ENCODE measurements around the gene SPRING1. TPM values are rescaled to one million over a fixed set of nuclear protein-coding genes. Genes with fewer than 3 reads are reported as not detected.

Gene SPRING1
- total and polyA plus RNA-seq, 5 donors from 2014 or later = 18.2 to 28.5 (median 22.8) TPM

DNA sequence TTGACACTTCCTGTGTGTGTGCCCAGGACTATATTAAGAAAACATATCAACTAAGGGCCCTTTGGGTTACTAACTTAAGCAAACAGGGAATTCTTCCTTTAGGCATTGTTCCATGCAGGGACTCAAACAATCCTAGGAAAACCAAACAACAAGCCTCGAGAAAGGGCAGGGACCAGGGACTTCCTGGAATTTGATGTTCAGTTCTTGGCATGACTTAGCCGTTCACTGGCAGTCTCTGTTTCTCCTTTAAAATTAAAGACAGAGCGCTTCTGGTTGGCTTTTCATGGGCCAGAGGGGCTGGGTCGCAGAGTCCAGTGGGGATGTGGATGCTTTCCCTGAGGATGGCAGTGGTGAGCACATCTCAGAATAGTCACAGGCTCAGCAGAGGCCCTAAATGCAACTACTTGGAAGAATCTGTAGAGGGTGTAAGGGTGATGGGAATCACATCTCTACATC, 35.4 kb upstream of the SPRING1 start:
- Mint-ChIP-seq H3K27me3 (no peaks in the 10 kb centered on the region), H3K9me3 (peaks cover 0 to 2% (median 0%) of the 10 kb centered on the region in 7 donors), H3K27ac (no peak overlapping the region), H3K4me1 (no peaks in the 10 kb centered on the region), H3K36me3 (peaks cover 8% of the 10 kb centered on the region), H3K4me3 (no peak overlapping the region)
- DNase-seq = no peak
- ATAC-seq (ENCODE audit: low read depth in 2 of 2) = no peak
- Histone ChIP-seq H3K27ac (ENCODE audit: insufficient read depth, low read length, poor library complexity, severe bottlenecking) (no peak overlapping the region), H3K36me3 (ENCODE audit: control insufficient read depth, insufficient read depth, low read length) (no peaks in the 10 kb centered on the region), H3K4me1 (ENCODE audit: control insufficient read depth, insufficient read depth, low read length, poor library complexity, severe bottlenecking) (no peaks in the 10 kb centered on the region), H3K9me3 (ENCODE audit: control insufficient read depth in 2 of 2, low read length in 2 of 2) (no peaks in the 10 kb centered on the region), H3K4me3 (ENCODE audit: low read depth, low read length) (no peak overlapping the region), H3K27me3 (ENCODE audit: control insufficient read depth, insufficient read depth, low read length) (no peaks in the 10 kb centered on the region)

DNA sequence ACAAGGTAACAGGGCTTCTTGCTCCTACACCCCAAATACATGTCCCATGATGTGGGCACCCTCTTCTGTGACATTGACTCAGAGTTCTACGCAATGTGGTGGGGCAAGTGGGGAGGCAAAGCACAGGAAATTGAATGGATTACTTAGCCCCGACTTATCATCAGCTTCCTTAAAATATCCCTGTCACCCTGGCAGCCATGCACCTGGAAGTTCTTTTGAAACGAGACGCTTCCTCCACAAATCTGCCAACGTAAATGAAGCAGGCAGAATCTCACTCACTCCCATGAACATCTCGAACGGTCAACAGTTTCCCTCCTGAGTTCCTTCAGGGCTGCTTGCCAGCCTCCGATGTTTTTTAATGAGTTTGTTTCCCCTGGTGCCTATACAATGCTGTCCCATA, 33.8 kb upstream of the SPRING1 start:
- Histone ChIP-seq H3K4me1 (ENCODE audit: control insufficient read depth, insufficient read depth, low read length, poor library complexity, severe bottlenecking) (no peaks in the 10 kb centered on the region), H3K27ac (ENCODE audit: insufficient read depth, low read length, poor library complexity, severe bottlenecking) (no peak overlapping the region), H3K9me3 (ENCODE audit: control insufficient read depth in 2 of 2, low read length in 2 of 2) (no peaks in the 10 kb centered on the region), H3K36me3 (ENCODE audit: control insufficient read depth, insufficient read depth, low read length) (no peaks in the 10 kb centered on the region), H3K4me3 (ENCODE audit: low read depth, low read length) (no peak overlapping the region), H3K27me3 (ENCODE audit: control insufficient read depth, insufficient read depth, low read length) (no peaks in the 10 kb centered on the region)
- peaks cover 8% of the 10 kb centered on the region for H3K36me3 Mint-ChIP-seq
- no peaks in the 10 kb centered on the region for H3K4me1 Mint-ChIP-seq
- ATAC-seq (ENCODE audit: low read depth in 2 of 2) (no peak), DNase-seq (no peak)
- peaks cover 0 to 2% (median 0%) of the 10 kb centered on the region in 7 donors for H3K9me3 Mint-ChIP-seq
- no peak overlapping the region for H3K4me3 Mint-ChIP-seq
- H3K27ac Mint-ChIP-seq = no peak overlapping the region
- no peaks in the 10 kb centered on the region for H3K27me3 Mint-ChIP-seq

DNA sequence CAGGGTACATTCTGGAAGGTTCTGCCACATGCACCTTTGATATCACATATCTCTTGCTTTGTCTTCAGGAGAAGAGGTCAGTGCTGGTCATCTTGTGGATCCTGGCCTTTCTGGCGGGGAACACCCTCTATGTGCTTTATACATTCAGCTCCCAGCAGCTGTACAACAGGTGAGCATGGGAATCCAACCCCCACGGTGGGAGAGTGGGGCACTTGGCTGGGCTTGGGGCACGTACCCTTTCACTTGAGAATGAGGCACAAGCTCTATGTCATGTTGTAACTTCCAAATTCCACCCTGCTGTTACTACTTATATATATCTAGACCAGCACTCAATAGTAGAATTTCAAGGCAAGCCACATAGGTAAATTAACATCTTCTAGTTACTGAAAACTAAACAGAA, 28.9 kb upstream of the SPRING1 start:
- Mint-ChIP-seq H3K36me3 (peaks cover 13% of the 10 kb centered on the region), H3K27me3 (no peaks in the 10 kb centered on the region), H3K27ac (peak overlapping the region in 1 of 3 donors; percentile 31), H3K4me1 (no peaks in the 10 kb centered on the region), H3K9me3 (no peaks in the 10 kb centered on the region), H3K4me3 (no peak overlapping the region)
- Histone ChIP-seq H3K36me3 (ENCODE audit: control insufficient read depth, insufficient read depth, low read length) (no peaks in the 10 kb centered on the region), H3K4me3 (ENCODE audit: low read depth, low read length) (no peak overlapping the region), H3K9me3 (ENCODE audit: control insufficient read depth in 2 of 2, low read length in 2 of 2) (no peaks in the 10 kb centered on the region), H3K27me3 (ENCODE audit: control insufficient read depth, insufficient read depth, low read length) (no peaks in the 10 kb centered on the region), H3K27ac (ENCODE audit: insufficient read depth, low read length, poor library complexity, severe bottlenecking) (no peak overlapping the region), H3K4me1 (ENCODE audit: control insufficient read depth, insufficient read depth, low read length, poor library complexity, severe bottlenecking) (no peaks in the 10 kb centered on the region)
- no peak for ATAC-seq (ENCODE audit: low read depth in 2 of 2)
- DNase-seq = no peak

DNA sequence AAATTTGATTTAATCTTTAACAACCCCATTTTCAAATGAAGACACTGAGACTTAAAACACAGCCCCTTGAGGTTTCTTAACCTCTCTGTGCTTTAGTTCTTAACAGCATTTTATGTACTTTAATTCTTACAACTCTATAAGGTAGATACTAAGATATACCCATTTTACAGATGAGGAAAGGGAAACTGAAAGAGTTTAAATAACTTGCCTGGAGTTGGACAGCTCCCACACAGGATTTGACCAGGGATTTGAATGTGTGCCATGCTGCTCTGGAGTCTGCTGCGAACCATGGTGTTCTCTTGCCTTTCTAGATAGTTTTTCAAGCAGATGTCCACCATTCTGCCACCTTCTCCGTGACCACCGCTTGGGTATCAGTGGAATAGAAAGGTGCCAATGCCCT, 28.4 kb upstream of the SPRING1 start:
- Histone ChIP-seq H3K4me3 (ENCODE audit: low read depth, low read length) (no peak overlapping the region), H3K27me3 (ENCODE audit: control insufficient read depth, insufficient read depth, low read length) (no peaks in the 10 kb centered on the region), H3K4me1 (ENCODE audit: control insufficient read depth, insufficient read depth, low read length, poor library complexity, severe bottlenecking) (no peaks in the 10 kb centered on the region), H3K27ac (ENCODE audit: insufficient read depth, low read length, poor library complexity, severe bottlenecking) (no peak overlapping the region), H3K36me3 (ENCODE audit: control insufficient read depth, insufficient read depth, low read length) (no peaks in the 10 kb centered on the region), H3K9me3 (ENCODE audit: control insufficient read depth in 2 of 2, low read length in 2 of 2) (no peaks in the 10 kb centered on the region)
- peaks cover 13% of the 10 kb centered on the region for H3K36me3 Mint-ChIP-seq
- no peak for ATAC-seq (ENCODE audit: low read depth in 2 of 2)
- peak overlapping the region in 1 of 3 donors; percentile 31 for H3K27ac Mint-ChIP-seq
- no peaks in the 10 kb centered on the region for H3K4me1 Mint-ChIP-seq
- H3K9me3 Mint-ChIP-seq = no peaks in the 10 kb centered on the region
- no peaks in the 10 kb centered on the region for H3K27me3 Mint-ChIP-seq
- H3K4me3 Mint-ChIP-seq = no peak overlapping the region
- DNase-seq = no peak

DNA sequence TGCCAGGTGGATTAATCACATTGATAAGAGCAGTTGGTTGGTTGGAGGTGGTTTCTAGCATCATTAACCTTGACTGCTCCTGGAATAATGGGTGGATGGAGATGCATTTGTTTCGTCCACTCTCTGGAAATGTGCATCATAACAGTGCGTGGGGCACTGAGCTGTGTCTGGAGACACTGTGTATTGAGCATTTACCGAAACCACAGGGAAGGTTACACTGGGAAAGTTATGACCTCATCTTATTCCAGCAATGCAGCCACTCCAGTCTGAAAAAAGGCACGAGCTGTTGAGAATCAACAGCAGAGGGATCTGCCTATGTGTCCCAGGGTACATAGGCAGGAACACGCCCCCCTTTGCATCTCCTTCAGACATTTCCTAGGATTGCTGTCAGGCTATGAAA, 27.4 kb upstream of the SPRING1 start:
- Mint-ChIP-seq H3K27ac (no peak overlapping the region), H3K9me3 (no peaks in the 10 kb centered on the region), H3K4me1 (no peaks in the 10 kb centered on the region), H3K36me3 (peaks cover 19% of the 10 kb centered on the region), H3K4me3 (no peak overlapping the region), H3K27me3 (no peaks in the 10 kb centered on the region)
- H3K27ac ChIP-seq (ENCODE audit: insufficient read depth, low read length, poor library complexity, severe bottlenecking) = no peak overlapping the region
- no peaks in the 10 kb centered on the region for H3K36me3 ChIP-seq (ENCODE audit: control insufficient read depth, insufficient read depth, low read length)
- no peak for ATAC-seq (ENCODE audit: low read depth in 2 of 2)
- no peaks in the 10 kb centered on the region for H3K9me3 ChIP-seq (ENCODE audit: control insufficient read depth in 2 of 2, low read length in 2 of 2)
- no peaks in the 10 kb centered on the region for H3K27me3 ChIP-seq (ENCODE audit: control insufficient read depth, insufficient read depth, low read length)
- DNase-seq = no peak
- H3K4me1 ChIP-seq (ENCODE audit: control insufficient read depth, insufficient read depth, low read length, poor library complexity, severe bottlenecking) = no peaks in the 10 kb centered on the region
- no peak overlapping the region for H3K4me3 ChIP-seq (ENCODE audit: low read depth, low read length)

DNA sequence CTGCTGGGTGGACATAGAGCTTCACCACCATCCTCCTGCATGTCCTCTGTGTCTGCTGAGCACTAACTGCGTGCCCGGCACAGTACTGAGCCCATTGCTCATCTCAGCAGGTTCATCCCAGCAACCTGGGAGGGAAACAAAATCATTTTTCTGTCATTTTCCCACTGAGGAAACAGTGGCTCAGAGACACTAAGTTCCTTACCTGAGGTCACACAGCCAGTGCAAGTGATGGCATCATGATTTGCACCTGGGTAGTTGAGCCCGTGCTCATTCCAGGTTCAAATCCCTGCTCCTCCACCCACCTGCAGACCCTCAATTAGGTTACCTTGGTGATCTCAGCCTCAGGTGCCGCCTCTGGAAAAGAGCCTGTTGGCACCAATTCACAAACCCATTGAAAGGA, 23.6 kb upstream of the SPRING1 start:
- H3K4me3 ChIP-seq (ENCODE audit: low read depth, low read length) = no peak overlapping the region
- ATAC-seq (ENCODE audit: low read depth in 2 of 2) (no peak), DNase-seq (no peak)
- H3K36me3 Mint-ChIP-seq = peaks cover 38% of the 10 kb centered on the region
- no peak overlapping the region for H3K4me3 Mint-ChIP-seq
- H3K9me3 ChIP-seq (ENCODE audit: control insufficient read depth in 2 of 2, low read length in 2 of 2) = no peaks in the 10 kb centered on the region
- no peak overlapping the region for H3K27ac ChIP-seq (ENCODE audit: insufficient read depth, low read length, poor library complexity, severe bottlenecking)
- H3K27me3 ChIP-seq (ENCODE audit: control insufficient read depth, insufficient read depth, low read length) = no peaks in the 10 kb centered on the region
- no peak overlapping the region for H3K27ac Mint-ChIP-seq
- H3K27me3 Mint-ChIP-seq = no peaks in the 10 kb centered on the region
- H3K9me3 Mint-ChIP-seq = peaks cover 0 to 2% (median 0%) of the 10 kb centered on the region in 7 donors
- H3K4me1 Mint-ChIP-seq = peaks cover 8 to 23% (median 14%) of the 10 kb centered on the region in 4 donors
- H3K36me3 ChIP-seq (ENCODE audit: control insufficient read depth, insufficient read depth, low read length) = no peaks in the 10 kb centered on the region
- no peaks in the 10 kb centered on the region for H3K4me1 ChIP-seq (ENCODE audit: control insufficient read depth, insufficient read depth, low read length, poor library complexity, severe bottlenecking)

DNA sequence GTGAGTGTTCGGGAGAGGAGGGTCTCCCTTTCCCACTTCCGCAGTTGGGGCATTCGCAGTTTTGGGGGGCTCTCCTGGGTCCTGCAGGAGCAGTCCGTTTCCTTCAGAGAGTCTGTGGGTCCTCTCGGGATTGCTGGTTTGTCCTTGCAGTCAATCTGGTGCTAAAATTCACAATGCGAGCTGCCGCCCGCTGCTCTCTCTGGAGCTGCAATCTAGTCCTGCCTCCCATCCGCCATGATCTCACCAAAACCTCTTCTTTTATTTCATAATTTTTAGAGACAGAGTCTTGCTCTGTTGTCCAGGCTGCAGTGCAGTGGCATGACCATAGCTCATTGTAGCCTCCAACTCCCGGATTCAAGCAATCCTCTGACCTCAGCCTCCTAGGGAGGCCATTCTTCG, 22.8 kb upstream of the SPRING1 start:
- H3K27ac Mint-ChIP-seq = peak overlapping the region in 1 of 3 donors; percentile 45
- ATAC-seq (ENCODE audit: low read depth in 2 of 2) = no peak
- H3K4me3 ChIP-seq (ENCODE audit: low read depth, low read length) = no peak overlapping the region
- H3K4me1 ChIP-seq (ENCODE audit: control insufficient read depth, insufficient read depth, low read length, poor library complexity, severe bottlenecking) = no peaks in the 10 kb centered on the region
- H3K4me3 Mint-ChIP-seq = no peak overlapping the region
- H3K9me3 ChIP-seq (ENCODE audit: control insufficient read depth in 2 of 2, low read length in 2 of 2) = no peaks in the 10 kb centered on the region
- H3K27ac ChIP-seq (ENCODE audit: insufficient read depth, low read length, poor library complexity, severe bottlenecking) = no peak overlapping the region
- H3K9me3 Mint-ChIP-seq = peaks cover 0 to 2% (median 0%) of the 10 kb centered on the region in 7 donors
- peaks cover 38% of the 10 kb centered on the region for H3K36me3 Mint-ChIP-seq
- no peak for DNase-seq
- no peaks in the 10 kb centered on the region for H3K36me3 ChIP-seq (ENCODE audit: control insufficient read depth, insufficient read depth, low read length)
- peaks cover 8 to 23% (median 18%) of the 10 kb centered on the region in 4 donors for H3K4me1 Mint-ChIP-seq
- H3K27me3 ChIP-seq (ENCODE audit: control insufficient read depth, insufficient read depth, low read length) = no peaks in the 10 kb centered on the region
- no peaks in the 10 kb centered on the region for H3K27me3 Mint-ChIP-seq

DNA sequence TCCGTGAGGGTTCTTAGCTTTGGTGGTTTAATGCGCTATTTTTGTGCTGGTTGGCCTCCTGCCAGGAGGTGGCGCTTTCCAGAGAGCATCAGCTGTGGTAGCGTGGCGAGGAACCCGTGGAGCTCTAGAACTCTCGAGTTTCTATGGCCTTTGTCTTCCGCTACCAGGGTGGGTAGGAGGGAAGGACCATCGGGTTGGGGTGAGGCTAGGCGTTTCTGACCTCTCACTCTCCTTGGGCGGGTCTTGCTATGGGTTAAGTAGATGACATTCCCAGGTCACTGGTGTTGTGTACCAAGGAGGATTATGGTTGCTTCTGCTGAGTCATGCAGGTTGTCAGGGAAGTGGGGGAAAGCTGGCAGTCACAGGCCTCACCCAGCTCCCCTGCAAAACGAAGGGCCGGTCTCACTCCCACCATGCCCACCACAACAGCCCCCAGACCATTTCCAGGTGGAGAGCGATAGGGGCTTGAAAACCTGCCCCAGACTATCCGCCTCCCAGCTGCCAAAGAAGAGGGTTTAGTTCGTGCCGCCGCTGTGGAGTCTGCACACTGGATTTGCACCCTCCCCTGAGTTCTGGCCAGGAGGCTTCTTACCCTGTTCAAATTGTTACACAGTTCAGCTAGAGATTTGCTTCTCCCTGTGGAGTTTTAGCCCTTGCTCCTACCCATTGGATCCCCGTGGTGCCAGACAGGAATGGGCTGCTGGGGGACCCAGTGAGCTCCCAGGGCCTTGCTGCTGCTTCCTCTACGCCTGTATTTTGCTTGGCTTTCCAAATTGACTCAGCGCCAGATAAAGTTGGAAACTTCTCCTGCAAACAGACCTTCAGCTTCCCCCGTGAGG, 22.1 kb upstream of the SPRING1 start:
- Mint-ChIP-seq H3K4me3 (peak overlapping the region; percentile 52 to 82 (median 62)), H3K9me3 (peaks cover 0 to 2% (median 0%) of the 10 kb centered on the region in 7 donors), H3K4me1 (peaks cover 10 to 23% (median 18%) of the 10 kb centered on the region in 4 donors), H3K27me3 (no peaks in the 10 kb centered on the region), H3K36me3 (peaks cover 44% of the 10 kb centered on the region), H3K27ac (no peak overlapping the region)
- Histone ChIP-seq H3K4me1 (ENCODE audit: control insufficient read depth, insufficient read depth, low read length, poor library complexity, severe bottlenecking) (no peaks in the 10 kb centered on the region), H3K36me3 (ENCODE audit: control insufficient read depth, insufficient read depth, low read length) (no peaks in the 10 kb centered on the region), H3K27ac (ENCODE audit: insufficient read depth, low read length, poor library complexity, severe bottlenecking) (no peak overlapping the region), H3K9me3 (ENCODE audit: control insufficient read depth in 2 of 2, low read length in 2 of 2) (no peaks in the 10 kb centered on the region), H3K4me3 (ENCODE audit: low read depth, low read length) (no peak overlapping the region), H3K27me3 (ENCODE audit: control insufficient read depth, insufficient read depth, low read length) (no peaks in the 10 kb centered on the region)
- DNase-seq (peak in 2 of 3 donors; percentile 16 to 47), ATAC-seq (ENCODE audit: low read depth in 2 of 2) (peak in 1 of 2 donors; percentile 46)
